Left lung (tissue), 10 donors: ENCODE data around the gene TMOD1. TPM values are rescaled to one million over a fixed set of nuclear protein-coding genes. Genes with fewer than 3 reads are reported as not detected.
"Not testable (repeated sequence)": the region's sequence is repeated elsewhere in the genome, so short reads cannot be mapped to it uniquely, and the experiment has no call there.

Experiments used
- ATAC-seq: fragments of 200-7000 bp; cut with Tn5 transposase; one replicate; pipeline ENCODE4 v1.9.1; 2020; ENCODE audit warnings: moderate library complexity
- DNase-seq, 4 donors: peaks; one replicate each; pipeline ENCODE4 v3.0.0-alpha.2; 2013 to 2020
- H3K27ac ChIP-seq, 2 donors: fragments of 200-600 bp; sonication (generic) in 1 of 2; one replicate each; pipeline versions ENCODE4 v1.5.0 to v1.8.0; 2020 to 2021
- H3K27me3 ChIP-seq, 2 donors: fragments of 200-600 bp; sonication (generic) in 1 of 2; one replicate each; pipeline versions ENCODE4 v1.5.0 to v1.8.0; 2020 to 2021
- H3K36me3 ChIP-seq, 2 donors: fragments of 200-600 bp; sonication (generic) in 1 of 2; one replicate each; pipeline versions ENCODE4 v1.5.0 to v1.8.0; 2020 to 2021
- H3K4me1 ChIP-seq, 2 donors: fragments of 200-600 bp; one replicate each; pipeline ENCODE4 v1.8.0; 2021
- H3K4me3 ChIP-seq, 2 donors: fragments of 200-600 bp; sonication (generic) in 1 of 2; one replicate each; pipeline versions ENCODE4 v1.5.0 to v1.8.0; 2020 to 2021; ENCODE audit warnings: mild to moderate bottlenecking in 1 of 2
- H3K9me3 ChIP-seq, 2 donors: fragments of 200-600 bp; sonication (generic) in 1 of 2; one replicate each; pipeline versions ENCODE4 v1.5.0 to v1.8.0; 2020 to 2021
- CTCF ChIP-seq, 2 donors: fragments of 200-600 bp; sonication (generic) in 1 of 2; IDR thresholded peaks; one replicate each; pipeline versions ENCODE4 v1.5.0 to v1.8.0; 2021; ENCODE audit warnings: antibody characterized with exemption in 2 of 2
- intact Hi-C, 2 donors: fragments of 100-400 bp; cut with DNase I; formaldehyde crosslinking; loops; one replicate each; pipeline versions ENCODE4 v1.11.2 to v1.14.2; 2022
- polyA plus RNA-seq, 6 donors: library from polyadenylated mRNA; unstranded; fragments of 120-200 nt; gene quantifications; one replicate each; pipeline ENCODE4 v1.2.1, GENCODE V29; 2013; ENCODE audit not compliant: insufficient read length in 6 of 6
- total RNA-seq, 2 donors: library from RNA; stranded (reverse); fragmentation: NEBNext Ultra II Directional; extraction: Animal tissue kit (Norgen Biotek cat#: 25700); gene quantifications; one replicate each; pipeline ENCODE4 v1.2.1, GENCODE V29; 2021
- donor health status: DM: no; HTN: yes; CAD: no.
- donor health status: DM: no; HTN: no; CAD: no.

TMOD1 gene
- total and polyA plus RNA-seq, 8 donors = 1.1 to 6.0 (median 2.5) TPM

- Histone ChIP-seq H3K27ac (no peak overlapping the region), H3K4me1 (peaks cover 0 to 7% of the 10 kb centered on the region in 2 donors), H3K4me3 (no peak overlapping the region), H3K36me3 (peaks cover 0 to 54% of the 10 kb centered on the region in 2 donors), H3K9me3 (peaks cover 0 to 8% of the 10 kb centered on the region in 2 donors), H3K27me3 (no peaks in the 10 kb centered on the region)
- intact Hi-C loops = no loop called here
- no peak for DNase-seq
- no peak for ATAC-seq
- TF ChIP-seq CTCF (IDR thresholded peaks at IDR 0.05) = no peak
These were observed 17.3 kb upstream of the TMOD1 start for GRCh38 chr9:97484134-97484533.

- Histone ChIP-seq H3K9me3 (peaks cover 0 to 8% of the 10 kb centered on the region in 2 donors), H3K4me1 (no peaks in the 10 kb centered on the region), H3K27me3 (no peaks in the 10 kb centered on the region), H3K4me3 (no peak overlapping the region), H3K36me3 (peaks cover 0 to 62% of the 10 kb centered on the region in 2 donors), H3K27ac (no peak overlapping the region)
- TF ChIP-seq CTCF (IDR thresholded peaks at IDR 0.05) = no peak
- no peak for DNase-seq
- intact Hi-C loops = no loop called here
- ATAC-seq = peak; percentile 25
These were observed 14.4 kb upstream of the TMOD1 start for GRCh38 chr9:97487107-97487506.

GRCh38 chr9:97487861-97488260 is 13.6 kb upstream of the TMOD1 start:
- Histone ChIP-seq H3K9me3 (peaks cover 0 to 8% of the 10 kb centered on the region in 2 donors), H3K36me3 (peaks cover 0 to 57% of the 10 kb centered on the region in 2 donors), H3K27ac (no peak overlapping the region), H3K4me1 (no peaks in the 10 kb centered on the region), H3K4me3 (no peak overlapping the region), H3K27me3 (no peaks in the 10 kb centered on the region)
- intact Hi-C loops = no loop called here
- no peak for TF ChIP-seq CTCF (IDR thresholded peaks at IDR 0.05)
- ATAC-seq (no peak), DNase-seq (no peak)

- intact Hi-C loops = no loop called here
- DNase-seq = no peak
- Histone ChIP-seq H3K36me3 (peaks cover 0 to 52% of the 10 kb centered on the region in 2 donors), H3K4me1 (no peaks in the 10 kb centered on the region), H3K27ac (no peak overlapping the region), H3K4me3 (no peak overlapping the region), H3K9me3 (peaks cover 0 to 8% of the 10 kb centered on the region in 2 donors), H3K27me3 (no peaks in the 10 kb centered on the region)
- no peak for ATAC-seq
- TF ChIP-seq CTCF (IDR thresholded peaks at IDR 0.05) = no peak
These were observed 10.1 kb upstream of the TMOD1 start for GRCh38 chr9:97491216-97491999.

GRCh38 chr9:97497558-97498375 is 3.7 kb upstream of the TMOD1 start:
- intact Hi-C loops, H3K4me3 ChIP-seq, ATAC-seq, H3K27ac ChIP-seq, H3K9me3 ChIP-seq: not testable (repeated sequence)
- peak in 1 of 4 donors; percentile 54 for DNase-seq
- peaks cover 9 to 37% of the 10 kb centered on the region in 2 donors for H3K27me3 ChIP-seq
- H3K36me3 ChIP-seq = peaks cover 0 to 21% of the 10 kb centered on the region in 2 donors
- peaks cover 9 to 19% of the 10 kb centered on the region in 2 donors for H3K4me1 ChIP-seq

- DNase-seq = peak in 1 of 4 donors; percentile 23
- H3K9me3 ChIP-seq, H3K4me3 ChIP-seq, intact Hi-C loops, H3K27ac ChIP-seq, ATAC-seq: not testable (repeated sequence)
- peaks cover 10 to 27% of the 10 kb centered on the region in 2 donors for H3K4me1 ChIP-seq
- peaks cover 0 to 21% of the 10 kb centered on the region in 2 donors for H3K36me3 ChIP-seq
- H3K27me3 ChIP-seq = peaks cover 13 to 48% of the 10 kb centered on the region in 2 donors
These were observed 2.6 kb upstream of the TMOD1 start for GRCh38 chr9:97498846-97499245.
